ENCODE measurements around the gene EXOC4.

The EXOC4 gene

DNA sequence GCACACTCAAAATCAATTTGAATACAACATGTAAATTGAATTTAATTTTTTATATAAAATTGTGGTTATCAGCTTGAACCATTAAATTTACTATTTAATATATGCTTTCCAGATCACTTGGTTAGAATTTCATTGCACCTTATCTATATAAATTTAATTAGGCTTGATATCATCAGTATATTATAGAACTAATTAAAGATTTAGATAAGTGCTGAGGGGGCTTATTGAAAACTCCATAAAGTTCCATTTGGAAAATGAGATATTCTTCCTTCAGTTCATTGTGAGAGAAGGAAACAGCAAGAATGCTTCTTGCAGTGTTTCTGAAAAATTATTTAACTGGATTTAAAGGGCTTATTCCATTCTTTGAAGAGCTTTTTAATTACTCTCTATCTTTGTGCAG is 788.6 kb downstream of the EXOC4 start:
- Histone ChIP-seq H3K27ac (ENCODE audit: low read depth, low read length) (no peak overlapping the region), H3K9me3 (ENCODE audit: low read length) (no peaks in the 10 kb centered on the region), H3K36me3 (ENCODE audit: insufficient read depth, low read length) (no peaks in the 10 kb centered on the region), H3K4me3 (ENCODE audit: low read depth in 1 of 2, low read length in 2 of 2) (no peak overlapping the region), H3K9ac (ENCODE audit: low read length) (no peak overlapping the region), H3K27me3 (ENCODE audit: control insufficient read depth in 1 of 2, insufficient read depth in 2 of 2, low read length in 2 of 2) (no peaks in the 10 kb centered on the region), H3K4me1 (ENCODE audit: insufficient read depth, low read length) (no peaks in the 10 kb centered on the region)

DNA sequence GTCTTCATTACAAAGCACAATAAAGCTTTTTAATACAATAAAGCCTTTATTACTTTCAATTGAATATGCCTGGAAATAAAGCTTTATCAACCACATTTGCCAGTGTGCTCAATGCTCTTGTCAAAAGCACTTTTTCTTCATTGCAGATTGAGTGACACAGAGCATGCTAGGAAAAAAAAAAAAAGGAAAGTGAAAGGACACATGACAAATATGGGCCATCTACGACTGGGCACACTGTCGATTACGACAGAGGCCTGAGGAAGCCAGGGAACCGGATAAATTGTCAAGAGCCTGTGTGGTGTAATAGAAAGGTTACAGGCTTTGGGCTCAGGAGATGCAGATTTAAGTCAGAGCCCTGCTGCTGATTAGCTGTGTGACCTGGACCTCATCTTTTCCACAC is 789.4 kb downstream of the EXOC4 start:
- H3K4me3 ChIP-seq (ENCODE audit: low read depth in 1 of 2, low read length in 2 of 2), result no peak overlapping the region
- H3K9me3 ChIP-seq (ENCODE audit: low read length), result no peaks in the 10 kb centered on the region
- no peaks in the 10 kb centered on the region for H3K27me3 ChIP-seq (ENCODE audit: control insufficient read depth in 1 of 2, insufficient read depth in 2 of 2, low read length in 2 of 2)
- no peaks in the 10 kb centered on the region for H3K4me1 ChIP-seq (ENCODE audit: insufficient read depth, low read length)
- no peaks in the 10 kb centered on the region for H3K36me3 ChIP-seq (ENCODE audit: insufficient read depth, low read length)
- no peak overlapping the region for H3K27ac ChIP-seq (ENCODE audit: low read depth, low read length)
- no peak overlapping the region for H3K9ac ChIP-seq (ENCODE audit: low read length)

GRCh38 chr7:134044682-134045081 is 791.8 kb downstream of the EXOC4 start:
- no peaks in the 10 kb centered on the region for H3K27me3 ChIP-seq (ENCODE audit: control insufficient read depth in 1 of 2, insufficient read depth in 2 of 2, low read length in 2 of 2)
- no peaks in the 10 kb centered on the region for H3K9me3 ChIP-seq (ENCODE audit: low read length)
- no peak overlapping the region for H3K4me3 ChIP-seq (ENCODE audit: low read depth in 1 of 2, low read length in 2 of 2)
- no peak overlapping the region for H3K27ac ChIP-seq (ENCODE audit: low read depth, low read length)
- H3K36me3 ChIP-seq (ENCODE audit: insufficient read depth, low read length), result no peaks in the 10 kb centered on the region
- H3K4me1 ChIP-seq (ENCODE audit: insufficient read depth, low read length), result no peaks in the 10 kb centered on the region
- H3K9ac ChIP-seq (ENCODE audit: low read length), result no peak overlapping the region

DNA sequence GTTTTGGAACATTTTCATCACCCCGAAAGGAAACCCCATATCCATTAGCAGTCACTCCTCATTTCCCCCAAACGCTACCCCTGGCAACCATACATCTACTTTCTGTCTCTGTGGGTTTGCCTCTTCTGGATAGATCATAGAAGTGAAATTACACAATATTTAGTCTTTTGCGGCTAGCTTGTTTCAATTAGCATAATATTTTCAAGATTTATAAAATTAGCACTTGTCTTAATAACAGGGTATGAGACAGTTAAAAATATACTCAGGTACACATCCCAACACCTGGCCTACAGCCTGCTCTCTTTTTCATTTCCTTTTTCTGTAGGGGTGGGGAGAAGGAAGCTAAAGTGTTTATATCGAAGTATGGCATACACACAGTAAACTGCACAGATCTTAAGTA is 792.8 kb downstream of the EXOC4 start:
- Histone ChIP-seq H3K4me1 (ENCODE audit: insufficient read depth, low read length) (no peaks in the 10 kb centered on the region), H3K36me3 (ENCODE audit: insufficient read depth, low read length) (no peaks in the 10 kb centered on the region), H3K27ac (ENCODE audit: low read depth, low read length) (no peak overlapping the region), H3K9ac (ENCODE audit: low read length) (no peak overlapping the region), H3K4me3 (ENCODE audit: low read depth in 1 of 2, low read length in 2 of 2) (no peak overlapping the region), H3K9me3 (ENCODE audit: low read length) (no peaks in the 10 kb centered on the region), H3K27me3 (ENCODE audit: control insufficient read depth in 1 of 2, insufficient read depth in 2 of 2, low read length in 2 of 2) (no peaks in the 10 kb centered on the region)

DNA sequence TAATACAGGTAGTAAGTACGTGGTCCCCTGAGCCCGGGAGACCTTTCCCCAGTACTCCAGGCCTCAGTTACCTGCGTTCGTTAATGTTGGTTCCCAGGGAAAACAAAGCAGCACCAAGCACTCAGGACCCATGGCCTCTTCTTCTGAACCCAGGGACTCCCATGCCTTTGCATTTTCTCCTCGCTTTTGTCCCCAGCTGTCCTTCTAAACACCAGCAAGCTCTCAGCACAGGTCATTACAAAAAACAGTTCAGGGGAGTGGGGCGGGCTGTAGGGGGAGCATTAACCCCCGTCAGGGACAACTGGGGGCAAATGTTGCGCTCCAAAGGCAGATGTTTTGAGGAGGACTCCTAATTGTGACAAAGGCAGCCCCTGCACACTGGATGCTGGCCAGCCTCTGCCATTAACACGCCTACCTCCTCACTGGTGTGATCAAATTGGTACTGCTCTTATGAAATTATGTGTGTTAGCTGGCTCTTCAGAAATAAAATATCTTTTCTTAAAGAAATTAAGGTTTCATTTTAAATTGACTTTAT is 793.8 kb downstream of the EXOC4 start:
- no peaks in the 10 kb centered on the region for H3K9me3 ChIP-seq (ENCODE audit: low read length)
- H3K4me3 ChIP-seq (ENCODE audit: low read depth in 1 of 2, low read length in 2 of 2), result no peak overlapping the region
- H3K27ac ChIP-seq (ENCODE audit: low read depth, low read length), result no peak overlapping the region
- no peaks in the 10 kb centered on the region for H3K27me3 ChIP-seq (ENCODE audit: control insufficient read depth in 1 of 2, insufficient read depth in 2 of 2, low read length in 2 of 2)
- no peak overlapping the region for H3K9ac ChIP-seq (ENCODE audit: low read length)
- no peaks in the 10 kb centered on the region for H3K4me1 ChIP-seq (ENCODE audit: insufficient read depth, low read length)
- H3K36me3 ChIP-seq (ENCODE audit: insufficient read depth, low read length), result no peaks in the 10 kb centered on the region

DNA sequence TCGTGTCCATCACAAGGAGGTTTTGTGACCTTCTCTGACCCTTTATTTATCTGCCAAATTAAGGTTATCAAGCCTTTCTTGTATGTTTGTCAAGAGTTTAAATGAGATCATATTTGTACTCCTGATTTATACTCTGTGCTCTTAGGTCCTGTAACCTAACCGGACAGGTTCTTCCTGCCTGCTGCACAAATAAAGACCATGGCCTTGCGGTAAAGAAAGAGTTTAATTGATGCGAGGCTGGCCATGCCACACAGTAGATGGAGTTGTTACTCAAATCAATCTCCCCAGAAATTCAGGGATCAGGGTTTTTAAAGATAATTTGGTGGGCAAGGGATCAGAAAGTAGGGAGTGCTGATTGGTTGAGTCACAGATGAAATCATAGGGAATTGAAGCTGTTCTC is 794.8 kb downstream of the EXOC4 start:
- no peaks in the 10 kb centered on the region for H3K4me1 ChIP-seq (ENCODE audit: insufficient read depth, low read length)
- no peaks in the 10 kb centered on the region for H3K9me3 ChIP-seq (ENCODE audit: low read length)
- H3K36me3 ChIP-seq (ENCODE audit: insufficient read depth, low read length), result no peaks in the 10 kb centered on the region
- H3K27ac ChIP-seq (ENCODE audit: low read depth, low read length), result no peak overlapping the region
- no peak overlapping the region for H3K4me3 ChIP-seq (ENCODE audit: low read depth in 1 of 2, low read length in 2 of 2)
- no peaks in the 10 kb centered on the region for H3K27me3 ChIP-seq (ENCODE audit: control insufficient read depth in 1 of 2, insufficient read depth in 2 of 2, low read length in 2 of 2)
- H3K9ac ChIP-seq (ENCODE audit: low read length), result no peak overlapping the region

GRCh38 chr7:134048166-134048565 is 795.3 kb downstream of the EXOC4 start:
- Histone ChIP-seq H3K36me3 (ENCODE audit: insufficient read depth, low read length) (no peaks in the 10 kb centered on the region), H3K27me3 (ENCODE audit: control insufficient read depth in 1 of 2, insufficient read depth in 2 of 2, low read length in 2 of 2) (no peaks in the 10 kb centered on the region), H3K4me1 (ENCODE audit: insufficient read depth, low read length) (no peaks in the 10 kb centered on the region), H3K9ac (ENCODE audit: low read length) (no peak overlapping the region), H3K9me3 (ENCODE audit: low read length) (no peaks in the 10 kb centered on the region), H3K4me3 (ENCODE audit: low read depth in 1 of 2, low read length in 2 of 2) (no peak overlapping the region), H3K27ac (ENCODE audit: low read depth, low read length) (no peak overlapping the region)

- Histone ChIP-seq H3K27ac (ENCODE audit: low read depth, low read length) (no peak overlapping the region), H3K27me3 (ENCODE audit: control insufficient read depth in 1 of 2, insufficient read depth in 2 of 2, low read length in 2 of 2) (no peaks in the 10 kb centered on the region), H3K4me1 (ENCODE audit: insufficient read depth, low read length) (no peaks in the 10 kb centered on the region), H3K4me3 (ENCODE audit: low read depth in 1 of 2, low read length in 2 of 2) (no peak overlapping the region), H3K9ac (ENCODE audit: low read length) (no peak overlapping the region), H3K36me3 (ENCODE audit: insufficient read depth, low read length) (no peaks in the 10 kb centered on the region), H3K9me3 (ENCODE audit: low read length) (no peaks in the 10 kb centered on the region)
These were observed 798.1 kb downstream of the EXOC4 start for GRCh38 chr7:134051020-134051419.

GRCh38 chr7:134056816-134057215 is 803.9 kb downstream of the EXOC4 start:
- no peaks in the 10 kb centered on the region for H3K9me3 ChIP-seq (ENCODE audit: low read length)
- H3K9ac ChIP-seq (ENCODE audit: low read length), result no peak overlapping the region
- no peaks in the 10 kb centered on the region for H3K4me1 ChIP-seq (ENCODE audit: insufficient read depth, low read length)
- no peak overlapping the region for H3K27ac ChIP-seq (ENCODE audit: low read depth, low read length)
- H3K27me3 ChIP-seq (ENCODE audit: control insufficient read depth in 1 of 2, insufficient read depth in 2 of 2, low read length in 2 of 2), result no peaks in the 10 kb centered on the region
- H3K36me3 ChIP-seq (ENCODE audit: insufficient read depth, low read length), result no peaks in the 10 kb centered on the region
- no peak overlapping the region for H3K4me3 ChIP-seq (ENCODE audit: low read depth in 1 of 2, low read length in 2 of 2)

- no peaks in the 10 kb centered on the region for H3K27me3 ChIP-seq (ENCODE audit: control insufficient read depth in 1 of 2, insufficient read depth in 2 of 2, low read length in 2 of 2)
- H3K27ac ChIP-seq (ENCODE audit: low read depth, low read length), result no peak overlapping the region
- no peaks in the 10 kb centered on the region for H3K36me3 ChIP-seq (ENCODE audit: insufficient read depth, low read length)
- H3K9ac ChIP-seq (ENCODE audit: low read length), result no peak overlapping the region
- no peak overlapping the region for H3K4me3 ChIP-seq (ENCODE audit: low read depth in 1 of 2, low read length in 2 of 2)
- H3K4me1 ChIP-seq (ENCODE audit: insufficient read depth, low read length), result no peaks in the 10 kb centered on the region
- H3K9me3 ChIP-seq (ENCODE audit: low read length), result no peaks in the 10 kb centered on the region
These were observed 805.6 kb downstream of the EXOC4 start for GRCh38 chr7:134058521-134058920.

DNA sequence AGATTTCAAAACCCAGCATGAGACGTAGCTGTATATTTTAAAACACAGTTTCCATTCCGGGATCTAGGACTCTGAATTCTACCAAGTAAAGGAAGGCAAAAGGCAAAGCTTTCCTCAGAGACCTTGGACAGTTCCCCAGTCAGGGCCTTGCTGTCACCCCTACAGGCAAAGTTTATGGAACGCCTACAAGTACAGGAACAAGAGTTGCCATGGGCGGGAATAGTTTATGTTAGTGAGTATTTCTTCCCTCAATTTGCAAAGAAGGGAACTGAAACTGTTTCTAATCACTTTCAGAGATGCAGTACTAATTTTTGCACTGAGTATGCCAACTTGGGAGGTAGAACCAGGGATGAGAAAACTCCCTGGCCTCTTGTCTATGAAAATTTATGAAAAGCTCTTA is 806.1 kb downstream of the EXOC4 start:
- H3K27ac ChIP-seq (ENCODE audit: low read depth, low read length), result no peak overlapping the region
- H3K4me1 ChIP-seq (ENCODE audit: insufficient read depth, low read length), result no peaks in the 10 kb centered on the region
- H3K36me3 ChIP-seq (ENCODE audit: insufficient read depth, low read length), result no peaks in the 10 kb centered on the region
- no peaks in the 10 kb centered on the region for H3K27me3 ChIP-seq (ENCODE audit: control insufficient read depth in 1 of 2, insufficient read depth in 2 of 2, low read length in 2 of 2)
- no peaks in the 10 kb centered on the region for H3K9me3 ChIP-seq (ENCODE audit: low read length)
- H3K4me3 ChIP-seq (ENCODE audit: low read depth in 1 of 2, low read length in 2 of 2), result no peak overlapping the region
- no peak overlapping the region for H3K9ac ChIP-seq (ENCODE audit: low read length)

GRCh38 chr7:134059921-134060320 is 807.0 kb downstream of the EXOC4 start:
- H3K36me3 ChIP-seq (ENCODE audit: insufficient read depth, low read length), result no peaks in the 10 kb centered on the region
- H3K9me3 ChIP-seq (ENCODE audit: low read length), result no peaks in the 10 kb centered on the region
- H3K27ac ChIP-seq (ENCODE audit: low read depth, low read length), result no peak overlapping the region
- no peak overlapping the region for H3K4me3 ChIP-seq (ENCODE audit: low read depth in 1 of 2, low read length in 2 of 2)
- H3K27me3 ChIP-seq (ENCODE audit: control insufficient read depth in 1 of 2, insufficient read depth in 2 of 2, low read length in 2 of 2), result no peaks in the 10 kb centered on the region
- no peak overlapping the region for H3K9ac ChIP-seq (ENCODE audit: low read length)
- H3K4me1 ChIP-seq (ENCODE audit: insufficient read depth, low read length), result no peaks in the 10 kb centered on the region

All from muscle layer of colon (tissue), 2 donors.